B cell (primary cell): ENCODE results near the gene KCNH6. TPM values are rescaled to one million over a fixed set of nuclear protein-coding genes. Genes with fewer than 3 reads are reported as not detected.

Experiments used
- ATAC-seq: fragments of 200-7000 bp; cut with Tn5 transposase; one replicate; pipeline ENCODE4 v1.10.0; 2021; ENCODE audit warnings: low read depth, mild to moderate bottlenecking, moderate number of reproducible peaks, moderate library complexity
- CTCF ChIA-PET: fragments of 350-600 bp; sonication (Branson Sonifier 250); formaldehyde crosslinking; loops from one replicate; lab custom pipeline; 2021; ENCODE audit warnings: antibody characterized with exemption, inconsistent platforms; lab: Charles Lee
- POLR2A ChIA-PET: fragments of 350-600 bp; sonication (Branson Sonifier 250); formaldehyde crosslinking; loops from one replicate; lab custom pipeline; 2021; ENCODE audit warnings: antibody characterized with exemption; lab: Charles Lee
- DNase-seq: peaks from one replicate; pipeline ENCODE4 v3.0.0; 2013
- H2AFZ ChIP-seq: 2 replicates; pipeline ENCODE4 v1.6.1; 2012; ENCODE audit warnings: mild to moderate bottlenecking, low read depth, low read length; ENCODE audit not compliant: insufficient read depth, poor library complexity, severe bottlenecking
- H3K27ac ChIP-seq, 2 donors: 1 replicate in 1 of 2; 2 replicates in 1 of 2; pipeline ENCODE4 v1.5.1; 2012 to 2013; ENCODE audit warnings: low read length in 2 of 2, mild to moderate bottlenecking in 2 of 2, moderate library complexity in 1 of 2
- H3K27me3 ChIP-seq, 4 experiments: fragments of 200-600 bp in 1 of 4; sonication (generic) in 1 of 4; replicated peaks in 1 of 4; 1 replicate in 2 of 4; 2 replicates in 2 of 4; pipeline versions ENCODE4 v1.6.1 to v1.7.0; 2013 to 2016; ENCODE audit warnings: low read length in 3 of 4, mild to moderate bottlenecking in 2 of 4, mixed read lengths in 1 of 4, moderate library complexity in 1 of 4; ENCODE audit not compliant: insufficient read depth in 4 of 4, control insufficient read depth in 3 of 4; ENCODE audit errors: control extremely low read depth in 1 of 4
- H3K36me3 ChIP-seq, 2 experiments: replicated peaks in 1 of 2; 1 replicate in 1 of 2; 2 replicates in 1 of 2; pipeline versions ENCODE4 v1.6.1 to v1.7.1; 2013; ENCODE audit warnings: low read length in 1 of 2; ENCODE audit not compliant: insufficient read depth in 2 of 2, control insufficient read depth in 1 of 2; ENCODE audit errors: control extremely low read depth in 1 of 2, extremely low read depth in 1 of 2
- H3K4me1 ChIP-seq, 2 donors: fragments of 200-600 bp in 1 of 2; sonication (generic) in 1 of 2; 1 replicate in 1 of 2; 2 replicates in 1 of 2; pipeline versions ENCODE4 v1.5.1 to v1.6.1; 2013 to 2017; ENCODE audit warnings: low read length in 2 of 2; ENCODE audit not compliant: control insufficient read depth in 2 of 2, insufficient read depth in 2 of 2
- H3K4me2 ChIP-seq: replicated peaks from 2 replicates; pipeline ENCODE3; 2012; ENCODE audit warnings: mild to moderate bottlenecking, low read depth, low read length; ENCODE audit not compliant: poor library complexity, severe bottlenecking
- H3K4me3 ChIP-seq, 5 experiments: fragments of 200-600 bp in 1 of 5; sonication (generic) in 1 of 5; 1 replicate in 3 of 5; 2 replicates in 2 of 5; pipeline versions ENCODE4 v1.5.1 to v1.7.0; 2011 to 2016; ENCODE audit warnings: low read length in 4 of 5, mild to moderate bottlenecking in 4 of 5, low read depth in 2 of 5, control low read depth in 1 of 5, moderate library complexity in 1 of 5; ENCODE audit not compliant: insufficient read depth in 1 of 5; ENCODE audit errors: control extremely low read depth in 1 of 5, extremely low read depth in 1 of 5
- H3K79me2 ChIP-seq: fragments of 200-600 bp; sonication (generic); one replicate; pipeline ENCODE4 v1.6.0; 2016; ENCODE audit warnings: low read length; ENCODE audit not compliant: control insufficient read depth, insufficient read depth
- H3K9ac ChIP-seq: fragments of 200-600 bp; sonication (generic); 2 replicates; pipeline ENCODE4 v1.6.1; 2017; ENCODE audit warnings: mild to moderate bottlenecking, low read length, moderate library complexity
- H3K9me3 ChIP-seq, 3 donors: one replicate each; pipeline versions ENCODE4 v1.6.1 to v1.7.1; 2013; ENCODE audit warnings: low read length in 2 of 3; ENCODE audit not compliant: control insufficient read depth in 2 of 3, insufficient read depth in 1 of 3; ENCODE audit errors: control extremely low read depth in 1 of 3
- H4K20me1 ChIP-seq: 2 replicates; pipeline ENCODE4 v1.6.0; 2012; ENCODE audit warnings: mild to moderate bottlenecking, low read length; ENCODE audit not compliant: insufficient read depth, control insufficient read depth, poor library complexity, severe bottlenecking
- H3K27ac Mint-ChIP-seq: one replicate; pipeline ENCODE4 v1.8.0; 2021; ENCODE audit warnings: mixed read lengths
- H3K27me3 Mint-ChIP-seq: one replicate; pipeline ENCODE4 v1.8.0; 2021; ENCODE audit warnings: mixed read lengths
- H3K4me1 Mint-ChIP-seq: one replicate; pipeline ENCODE4 v1.8.0; 2021; ENCODE audit warnings: mixed read lengths
- H3K4me3 Mint-ChIP-seq: one replicate; pipeline ENCODE4 v1.8.0; 2021; ENCODE audit warnings: mixed read lengths
- H3K9me3 Mint-ChIP-seq: one replicate; pipeline ENCODE4 v1.8.0; 2022; ENCODE audit warnings: mixed read lengths; ENCODE audit not compliant: insufficient read depth
- CTCF ChIP-seq: fragments of 200-600 bp; IDR thresholded peaks from one replicate; pipeline ENCODE4 v1.8.0; 2022; ENCODE audit warnings: antibody characterized with exemption, mild to moderate bottlenecking
- EZH2 ChIP-seq: IDR thresholded peaks from 2 replicates; pipeline ENCODE4 v1.6.1; 2012; ENCODE audit warnings: borderline replicate concordance, low read depth, mild to moderate bottlenecking, moderate library complexity, low read length; ENCODE audit not compliant: insufficient read depth, poor library complexity, severe bottlenecking
- WGBS: methylation state at CpG from one replicate; pipeline ENCODE4 v1.1.5; 2013; ENCODE audit warnings: missing lambda C conversion rate; ENCODE audit not compliant: insufficient coverage; 5-methylcytosine and 5-hydroxymethylcytosine counted together
- intact Hi-C: fragments of 100-400 bp; cut with micrococcal nuclease; formaldehyde crosslinking; loops from one replicate; pipeline ENCODE4 v1.10.0; 2022
- polyA plus RNA-seq: library from polyadenylated mRNA; depleted of rRNA; stranded (reverse); fragments of >200 nt; gene quantifications from 2 replicates; pipeline ENCODE4 v1.2.3, GENCODE V29; 2012
- total RNA-seq, 2 donors: library from RNA; stranded (reverse); fragments of 120-200 nt in 1 of 2; gene quantifications; 1 replicate in 1 of 2; 2 replicates in 1 of 2; pipeline versions ENCODE4 v1.2.3 to v1.2.4, GENCODE V29; 2013 to 2022

Gene KCNH6
- total and polyA plus RNA-seq, 2 donors (not counting 1 experiment from before 2014, with no cell fraction given) = not detected

- intact Hi-C loops = no loop called here
- TF ChIP-seq CTCF = no peak
- TF ChIP-seq EZH2 = no peak
- 81% methylated on average over 7 of the region's 9 CpGs for WGBS
- peaks cover 0 to 20% (median 12%) of the 10 kb centered on the region in 4 experiments for H3K27me3 ChIP-seq
- peaks cover 0 to 13% (median 0%) of the 10 kb centered on the region in 3 donors for H3K9me3 ChIP-seq
- ChIA-PET CTCF (no interaction called here), POLR2A (no interaction called here)
- peaks cover 24% of the 10 kb centered on the region for H3K27me3 Mint-ChIP-seq
- DNase-seq (no peak), ATAC-seq (no peak)
- no peak overlapping the region for H2AFZ ChIP-seq
- peaks cover 3% of the 10 kb centered on the region in 2 donors for H3K4me1 ChIP-seq
- no peak overlapping the region for H3K4me2 ChIP-seq
- no peaks in the 10 kb centered on the region for H3K9me3 Mint-ChIP-seq
- no peaks in the 10 kb centered on the region for H4K20me1 ChIP-seq
- H3K27ac ChIP-seq = no peak overlapping the region
- H3K9ac ChIP-seq = no peak overlapping the region
- peaks cover 5% of the 10 kb centered on the region for H3K4me1 Mint-ChIP-seq
- H3K79me2 ChIP-seq = no peaks in the 10 kb centered on the region
- no peak overlapping the region for H3K27ac Mint-ChIP-seq
- no peaks in the 10 kb centered on the region for H3K36me3 ChIP-seq
- no peak overlapping the region for H3K4me3 Mint-ChIP-seq
- H3K4me3 ChIP-seq = no peak overlapping the region
Measured at GRCh38 chr17:63528183-63528582, 5.0 kb downstream of the KCNH6 start.

GRCh38 chr17:63529711-63530556, 6.8 kb downstream of the KCNH6 start:
- no peak for ATAC-seq
- CTCF ChIA-PET = interaction anchor here (1.0 kb wide), 1 partner anchor 51 kb away, joined by 3 read pairs; no protein-coding TSS in a partner anchor
- H3K4me2 ChIP-seq = no peak overlapping the region

More at GRCh38 chr17:63529711-63530556, 6.8 kb downstream of the KCNH6 start:
- TF ChIP-seq CTCF (no peak), EZH2 (no peak)
- no peaks in the 10 kb centered on the region for H4K20me1 ChIP-seq
- Mint-ChIP-seq H3K9me3 (no peaks in the 10 kb centered on the region), H3K4me3 (no peak overlapping the region), H3K27me3 (peaks cover 10% of the 10 kb centered on the region), H3K27ac (no peak overlapping the region), H3K4me1 (no peaks in the 10 kb centered on the region)
- H3K4me1 ChIP-seq = no peaks in the 10 kb centered on the region
- no peak for DNase-seq
- H3K4me3 ChIP-seq = no peak overlapping the region
- POLR2A ChIA-PET = no interaction called here
- H3K27ac ChIP-seq = no peak overlapping the region
- no peaks in the 10 kb centered on the region for H3K36me3 ChIP-seq
- no peaks in the 10 kb centered on the region for H3K9me3 ChIP-seq
- 89% methylated on average over 24 of the region's 26 CpGs for WGBS
- no peak overlapping the region for H3K9ac ChIP-seq
- no peaks in the 10 kb centered on the region for H3K79me2 ChIP-seq
- no peak overlapping the region for H2AFZ ChIP-seq
- intact Hi-C loops = no loop called here
- H3K27me3 ChIP-seq = peaks cover 0 to 4% (median 1%) of the 10 kb centered on the region in 4 experiments
